WTC11 (cell line): ENCODE results near the gene PSMG4. TPM values are rescaled to one million over a fixed set of nuclear protein-coding genes. Genes with fewer than 3 reads are reported as not detected.

Experiments used
- ATAC-seq: fragments of 200-7000 bp; cut with Tn5 transposase; 2 replicates; pipeline ENCODE4 v1.10.0; 2021; ENCODE audit warnings: mild to moderate bottlenecking, moderate library complexity
- CTCF ChIA-PET: fragments of 300-600 bp; sonication (Branson Sonifier 250); formaldehyde crosslinking; loops from one replicate; lab custom pipeline; 2021; ENCODE audit warnings: antibody characterized with exemption; lab: Charles Lee
- POLR2A ChIA-PET: fragments of 350-600 bp; sonication (Branson Sonifier 250); formaldehyde crosslinking; loops from one replicate; lab custom pipeline; 2021; ENCODE audit warnings: antibody characterized with exemption; lab: Charles Lee
- DNase-seq: peaks from one replicate; pipeline ENCODE4 v3.0.0; 2021; ENCODE audit warnings: low spot score
- H3K27ac Mint-ChIP-seq: 2 replicates; pipeline ENCODE4 v1.8.0; 2021; ENCODE audit warnings: mixed read lengths
- H3K27me3 Mint-ChIP-seq: 2 replicates; pipeline ENCODE4 v1.8.0; 2021; ENCODE audit warnings: low read depth, mild to moderate bottlenecking, moderate library complexity, mixed read lengths
- H3K36me3 Mint-ChIP-seq: 2 replicates; pipeline ENCODE4 v1.8.0; 2021; ENCODE audit warnings: mixed read lengths
- H3K4me1 Mint-ChIP-seq: 2 replicates; pipeline ENCODE4 v1.8.0; 2022; ENCODE audit warnings: mixed read lengths
- H3K4me3 Mint-ChIP-seq: 2 replicates; pipeline ENCODE4 v1.8.0; 2021; ENCODE audit warnings: mild to moderate bottlenecking, moderate library complexity, mixed read lengths
- H3K9me3 Mint-ChIP-seq: 2 replicates; pipeline ENCODE4 v1.8.0; 2021; ENCODE audit warnings: mixed read lengths
- CBFB ChIP-seq: sonication (generic); formaldehyde crosslinking; IDR thresholded peaks from 2 replicates; pipeline ENCODE4 v1.8.1; 2022; ENCODE audit warnings: mild to moderate bottlenecking, low read depth, missing genetic modification reagents
- FOXP1 ChIP-seq: sonication (generic); formaldehyde crosslinking; IDR thresholded peaks from 2 replicates; pipeline ENCODE4 v1.8.0; 2022; ENCODE audit warnings: missing genetic modification reagents, mild to moderate bottlenecking, moderate library complexity, borderline replicate concordance
- JUN ChIP-seq: sonication (generic); formaldehyde crosslinking; IDR thresholded peaks from 2 replicates; pipeline ENCODE4 v1.8.0; 2023; ENCODE audit warnings: mild to moderate bottlenecking, missing genetic modification reagents
- NR1H2 ChIP-seq: sonication (generic); formaldehyde crosslinking; IDR thresholded peaks from 2 replicates; pipeline ENCODE4 v1.9.0; 2021; ENCODE audit warnings: mild to moderate bottlenecking, moderate library complexity, missing genetic modification reagents
- OVOL2 ChIP-seq: fragments of 250-450 bp; sonication (Bioruptor Pico); IDR thresholded peaks from 2 replicates; pipeline ENCODE4 v1.9.0; 2021; ENCODE audit warnings: mild to moderate bottlenecking, borderline replicate concordance
- RORB ChIP-seq: fragments of 250-450 bp; sonication (Bioruptor Pico); IDR thresholded peaks from 2 replicates; pipeline ENCODE4 v1.9.0; 2021; ENCODE audit warnings: mild to moderate bottlenecking
- SMAD3 ChIP-seq: sonication (generic); formaldehyde crosslinking; IDR thresholded peaks from 2 replicates; pipeline ENCODE4 v1.8.0; 2022; ENCODE audit warnings: missing genetic modification reagents, mild to moderate bottlenecking, borderline replicate concordance
- SMAD4 ChIP-seq: sonication (generic); formaldehyde crosslinking; IDR thresholded peaks from 2 replicates; pipeline ENCODE4 v1.8.0; 2022; ENCODE audit warnings: mild to moderate bottlenecking, missing genetic modification reagents
- TEAD4 ChIP-seq: sonication (generic); formaldehyde crosslinking; IDR thresholded peaks from 2 replicates; pipeline ENCODE4 v1.8.0; 2022; ENCODE audit warnings: mild to moderate bottlenecking, missing genetic modification reagents
- ZBTB21 ChIP-seq: sonication (generic); formaldehyde crosslinking; IDR thresholded peaks from 2 replicates; pipeline ENCODE4 v1.8.1; 2023; ENCODE audit warnings: mild to moderate bottlenecking, missing genetic modification reagents, borderline replicate concordance
- ZNF121 ChIP-seq: sonication (generic); formaldehyde crosslinking; IDR thresholded peaks from 2 replicates; pipeline ENCODE4 v1.8.0; 2023; ENCODE audit warnings: missing genetic modification reagents
- ZNF219 ChIP-seq: sonication (generic); formaldehyde crosslinking; IDR thresholded peaks from 2 replicates; pipeline ENCODE4 v1.8.0; 2023; ENCODE audit warnings: missing genetic modification reagents, mild to moderate bottlenecking, borderline replicate concordance
- ZNF396 ChIP-seq: fragments of 250-450 bp; sonication (Bioruptor Pico); IDR thresholded peaks from 2 replicates; pipeline ENCODE4 v1.8.0; 2021; ENCODE audit warnings: mild to moderate bottlenecking, moderate library complexity, borderline replicate concordance
- ZNF423 ChIP-seq: fragments of 250-450 bp; sonication (Bioruptor Pico); IDR thresholded peaks from 2 replicates; pipeline ENCODE4 v2.1.2; 2022; ENCODE audit warnings: mild to moderate bottlenecking, moderate library complexity
- total RNA-seq: library from RNA; stranded (reverse); gene quantifications from 3 replicates; pipeline ENCODE4 v1.2.3, GENCODE V29; 2021
- TF ChIP-seq, protein P1 (sequence below): sonication (generic); formaldehyde crosslinking; IDR thresholded peaks from 2 replicates; pipeline ENCODE4 v1.8.1; 2022; ENCODE audit warnings: mild to moderate bottlenecking, missing genetic modification reagents, moderate library complexity, borderline replicate concordance
- TF ChIP-seq, protein P2 (sequence below): sonication (generic); formaldehyde crosslinking; IDR thresholded peaks from 2 replicates; pipeline ENCODE4 v1.8.1; 2022; ENCODE audit warnings: low read depth, mild to moderate bottlenecking, moderate library complexity, missing genetic modification reagents, borderline replicate concordance
- TF ChIP-seq, protein P3 (sequence below): sonication (generic); formaldehyde crosslinking; IDR thresholded peaks from 2 replicates; pipeline ENCODE4 v1.8.1; 2023; ENCODE audit warnings: mild to moderate bottlenecking, missing genetic modification reagents, moderate library complexity
- TF ChIP-seq, protein P4 (sequence below): sonication (generic); formaldehyde crosslinking; IDR thresholded peaks from 2 replicates; pipeline ENCODE4 v1.8.0; 2022; ENCODE audit warnings: mild to moderate bottlenecking, missing genetic modification reagents
- TF ChIP-seq, protein P5 (sequence below): sonication (generic); formaldehyde crosslinking; IDR thresholded peaks from 2 replicates; pipeline ENCODE4 v1.8.0; 2022; ENCODE audit warnings: mild to moderate bottlenecking, missing genetic modification reagents
- TF ChIP-seq, protein P6 (sequence below): sonication (generic); formaldehyde crosslinking; IDR thresholded peaks from 2 replicates; pipeline ENCODE4 v1.8.0; 2022; ENCODE audit warnings: mild to moderate bottlenecking, missing genetic modification reagents
- TF ChIP-seq, protein P7 (sequence below): fragments of 250-450 bp; sonication (Bioruptor Pico); IDR thresholded peaks from 2 replicates; pipeline ENCODE4 v1.9.0; 2021; ENCODE audit warnings: mild to moderate bottlenecking, borderline replicate concordance

PSMG4 gene
- total RNA-seq, 1 experiment from 2014 or later: 38.2 TPM

DNA sequence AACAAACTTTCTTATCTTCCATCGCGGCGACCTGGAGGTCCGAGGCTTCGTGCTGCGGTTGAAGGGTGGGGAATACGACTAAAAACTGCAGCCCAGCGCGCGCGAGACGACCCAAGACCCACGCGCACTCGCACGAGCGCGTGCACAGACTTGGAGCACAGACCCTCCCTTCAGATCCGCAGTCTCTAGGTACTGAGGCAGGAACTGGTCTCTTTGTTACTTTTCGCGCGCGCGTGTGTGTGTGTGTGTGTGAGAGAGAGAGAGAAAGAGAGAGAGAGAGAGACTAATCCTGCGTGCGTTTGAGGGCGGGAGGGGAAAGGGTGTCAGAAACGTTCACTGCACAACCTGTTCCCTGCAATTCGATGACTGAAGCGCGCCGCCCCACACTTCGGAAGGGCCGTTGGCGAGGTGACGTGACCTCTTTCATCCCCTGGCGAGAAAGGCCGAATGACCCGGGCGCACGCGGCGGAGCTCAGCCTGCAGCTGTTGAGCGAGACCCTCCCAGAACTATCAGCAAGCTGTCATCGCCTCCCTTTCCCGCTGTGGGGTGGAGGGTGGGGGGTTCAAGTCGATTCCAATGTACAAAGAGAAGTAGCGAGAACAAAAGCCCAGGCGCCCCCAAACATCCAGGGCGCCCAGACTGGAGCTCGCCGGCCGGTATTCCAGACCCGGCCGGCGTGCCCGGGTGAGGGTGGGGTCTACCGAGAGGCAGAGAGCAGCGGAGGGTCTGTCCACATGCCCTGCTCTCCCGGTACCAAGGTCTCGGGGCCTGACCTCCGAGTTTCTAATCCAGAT is 29.8 kb upstream of the PSMG4 start (continued):
- TF ChIP-seq, protein P1, sequence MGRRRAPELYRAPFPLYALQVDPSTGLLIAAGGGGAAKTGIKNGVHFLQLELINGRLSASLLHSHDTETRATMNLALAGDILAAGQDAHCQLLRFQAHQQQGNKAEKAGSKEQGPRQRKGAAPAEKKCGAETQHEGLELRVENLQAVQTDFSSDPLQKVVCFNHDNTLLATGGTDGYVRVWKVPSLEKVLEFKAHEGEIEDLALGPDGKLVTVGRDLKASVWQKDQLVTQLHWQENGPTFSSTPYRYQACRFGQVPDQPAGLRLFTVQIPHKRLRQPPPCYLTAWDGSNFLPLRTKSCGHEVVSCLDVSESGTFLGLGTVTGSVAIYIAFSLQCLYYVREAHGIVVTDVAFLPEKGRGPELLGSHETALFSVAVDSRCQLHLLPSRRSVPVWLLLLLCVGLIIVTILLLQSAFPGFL (CRISPR knock-in tag): no peak
- TF ChIP-seq RORB (CRISPR knock-in tag) (no peak), ZNF396 (no peak), JUN (no peak), TEAD4 (CRISPR knock-in tag) (no peak)
- TF ChIP-seq, protein P2, sequence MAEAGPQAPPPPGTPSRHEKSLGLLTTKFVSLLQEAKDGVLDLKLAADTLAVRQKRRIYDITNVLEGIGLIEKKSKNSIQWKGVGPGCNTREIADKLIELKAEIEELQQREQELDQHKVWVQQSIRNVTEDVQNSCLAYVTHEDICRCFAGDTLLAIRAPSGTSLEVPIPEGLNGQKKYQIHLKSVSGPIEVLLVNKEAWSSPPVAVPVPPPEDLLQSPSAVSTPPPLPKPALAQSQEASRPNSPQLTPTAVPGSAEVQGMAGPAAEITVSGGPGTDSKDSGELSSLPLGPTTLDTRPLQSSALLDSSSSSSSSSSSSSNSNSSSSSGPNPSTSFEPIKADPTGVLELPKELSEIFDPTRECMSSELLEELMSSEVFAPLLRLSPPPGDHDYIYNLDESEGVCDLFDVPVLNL (CRISPR knock-in tag): 0 out of 2 replicates have a peak, but pooled peaks have one; percentile 54
- TF ChIP-seq, all 79 proteins: peak for 9

DNA sequence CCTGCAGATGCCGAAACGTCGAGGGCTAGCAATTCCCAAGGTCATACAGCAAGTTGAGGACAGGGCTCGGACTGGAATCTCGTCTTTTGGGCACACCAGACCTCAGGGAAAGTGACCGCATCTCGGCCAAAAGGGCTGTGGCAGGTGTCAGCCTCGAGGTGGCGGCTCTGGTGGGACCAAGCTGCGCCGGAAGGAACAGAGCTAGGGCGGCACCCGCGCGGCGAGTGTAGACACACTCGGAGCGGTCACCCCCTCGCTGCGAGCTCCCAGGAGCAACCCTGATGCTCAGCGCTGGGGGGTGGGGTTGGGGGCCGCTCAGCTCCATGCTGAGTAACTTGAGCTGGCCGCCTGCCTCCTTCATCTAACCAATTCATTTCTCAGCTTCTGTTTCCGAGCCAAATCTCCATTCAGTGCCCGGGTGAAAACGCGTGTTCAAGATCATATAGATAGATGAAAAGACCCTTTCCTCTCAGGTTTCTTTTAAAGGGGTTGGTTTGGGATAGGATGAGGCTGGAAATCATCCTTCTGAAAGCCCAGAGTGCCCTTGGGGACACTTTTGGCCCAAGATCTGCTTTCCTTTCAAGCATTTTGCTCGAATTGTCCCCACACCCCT is 29.1 kb upstream of the PSMG4 start:
- Mint-ChIP-seq H3K9me3 (no peaks in the 10 kb centered on the region), H3K4me3 (peak overlapping the region; percentile 89), H3K36me3 (peaks cover 11% of the 10 kb centered on the region), H3K27me3 (peaks cover 23% of the 10 kb centered on the region), H3K4me1 (peaks cover 50% of the 10 kb centered on the region), H3K27ac (no peak overlapping the region)
- ATAC-seq (peak; percentile 5), DNase-seq (peak; percentile 69)
- CTCF ChIA-PET: interaction anchor here (0.6 to 5.2 kb wide), 13 partner anchors 10 to 277 kb away, joined by 3 to 65 read pairs (median 4); partner anchors contain the start of genes PSMG4, RIPK1, SLC22A23 and TUBB2A
- POLR2A ChIA-PET: interaction anchor here (0.9 to 3.1 kb wide), 4 partner anchors 21 to 71 kb away, joined by 4 to 24 read pairs (median 5); partner anchors contain the start of genes PSMG4 and TUBB2A
- TF ChIP-seq FOXP1 (CRISPR knock-in tag) (0 out of 2 replicates have a peak, but pooled peaks have one; percentile 16), ZNF423 (0 out of 2 replicates have a peak, but pooled peaks have one; percentile 17), SMAD4 (CRISPR knock-in tag) (no peak), ZBTB21 (CRISPR knock-in tag) (no peak), OVOL2 (no peak), SMAD3 (CRISPR knock-in tag) (0 out of 2 replicates have a peak, but pooled peaks have one; percentile 22), CBFB (no peak), NR1H2 (CRISPR knock-in tag) (no peak), ZNF219 (CRISPR knock-in tag) (no peak), ZNF121 (CRISPR knock-in tag) (0 out of 2 replicates have a peak, but pooled peaks have one; percentile 46)
- TF ChIP-seq, protein P3, sequence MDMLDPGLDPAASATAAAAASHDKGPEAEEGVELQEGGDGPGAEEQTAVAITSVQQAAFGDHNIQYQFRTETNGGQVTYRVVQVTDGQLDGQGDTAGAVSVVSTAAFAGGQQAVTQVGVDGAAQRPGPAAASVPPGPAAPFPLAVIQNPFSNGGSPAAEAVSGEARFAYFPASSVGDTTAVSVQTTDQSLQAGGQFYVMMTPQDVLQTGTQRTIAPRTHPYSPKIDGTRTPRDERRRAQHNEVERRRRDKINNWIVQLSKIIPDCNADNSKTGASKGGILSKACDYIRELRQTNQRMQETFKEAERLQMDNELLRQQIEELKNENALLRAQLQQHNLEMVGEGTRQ (CRISPR knock-in tag): no peak
- TF ChIP-seq, protein P4, sequence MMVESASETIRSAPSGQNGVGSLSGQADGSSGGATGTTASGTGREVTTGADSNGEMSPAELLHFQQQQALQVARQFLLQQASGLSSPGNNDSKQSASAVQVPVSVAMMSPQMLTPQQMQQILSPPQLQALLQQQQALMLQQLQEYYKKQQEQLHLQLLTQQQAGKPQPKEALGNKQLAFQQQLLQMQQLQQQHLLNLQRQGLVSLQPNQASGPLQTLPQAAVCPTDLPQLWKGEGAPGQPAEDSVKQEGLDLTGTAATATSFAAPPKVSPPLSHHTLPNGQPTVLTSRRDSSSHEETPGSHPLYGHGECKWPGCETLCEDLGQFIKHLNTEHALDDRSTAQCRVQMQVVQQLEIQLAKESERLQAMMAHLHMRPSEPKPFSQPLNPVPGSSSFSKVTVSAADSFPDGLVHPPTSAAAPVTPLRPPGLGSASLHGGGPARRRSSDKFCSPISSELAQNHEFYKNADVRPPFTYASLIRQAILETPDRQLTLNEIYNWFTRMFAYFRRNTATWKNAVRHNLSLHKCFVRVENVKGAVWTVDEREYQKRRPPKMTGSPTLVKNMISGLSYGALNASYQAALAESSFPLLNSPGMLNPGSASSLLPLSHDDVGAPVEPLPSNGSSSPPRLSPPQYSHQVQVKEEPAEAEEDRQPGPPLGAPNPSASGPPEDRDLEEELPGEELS (CRISPR knock-in tag): peak; percentile 16; the same call in 1 of the 2 replicates
- TF ChIP-seq, protein P5, sequence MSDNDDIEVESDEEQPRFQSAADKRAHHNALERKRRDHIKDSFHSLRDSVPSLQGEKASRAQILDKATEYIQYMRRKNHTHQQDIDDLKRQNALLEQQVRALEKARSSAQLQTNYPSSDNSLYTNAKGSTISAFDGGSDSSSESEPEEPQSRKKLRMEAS (CRISPR knock-in tag): peak; percentile 44; the same call in 1 of the 2 replicates
- TF ChIP-seq, protein P6, sequence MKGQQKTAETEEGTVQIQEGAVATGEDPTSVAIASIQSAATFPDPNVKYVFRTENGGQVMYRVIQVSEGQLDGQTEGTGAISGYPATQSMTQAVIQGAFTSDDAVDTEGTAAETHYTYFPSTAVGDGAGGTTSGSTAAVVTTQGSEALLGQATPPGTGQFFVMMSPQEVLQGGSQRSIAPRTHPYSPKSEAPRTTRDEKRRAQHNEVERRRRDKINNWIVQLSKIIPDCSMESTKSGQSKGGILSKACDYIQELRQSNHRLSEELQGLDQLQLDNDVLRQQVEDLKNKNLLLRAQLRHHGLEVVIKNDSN: no peak
- TF ChIP-seq, protein P7, sequence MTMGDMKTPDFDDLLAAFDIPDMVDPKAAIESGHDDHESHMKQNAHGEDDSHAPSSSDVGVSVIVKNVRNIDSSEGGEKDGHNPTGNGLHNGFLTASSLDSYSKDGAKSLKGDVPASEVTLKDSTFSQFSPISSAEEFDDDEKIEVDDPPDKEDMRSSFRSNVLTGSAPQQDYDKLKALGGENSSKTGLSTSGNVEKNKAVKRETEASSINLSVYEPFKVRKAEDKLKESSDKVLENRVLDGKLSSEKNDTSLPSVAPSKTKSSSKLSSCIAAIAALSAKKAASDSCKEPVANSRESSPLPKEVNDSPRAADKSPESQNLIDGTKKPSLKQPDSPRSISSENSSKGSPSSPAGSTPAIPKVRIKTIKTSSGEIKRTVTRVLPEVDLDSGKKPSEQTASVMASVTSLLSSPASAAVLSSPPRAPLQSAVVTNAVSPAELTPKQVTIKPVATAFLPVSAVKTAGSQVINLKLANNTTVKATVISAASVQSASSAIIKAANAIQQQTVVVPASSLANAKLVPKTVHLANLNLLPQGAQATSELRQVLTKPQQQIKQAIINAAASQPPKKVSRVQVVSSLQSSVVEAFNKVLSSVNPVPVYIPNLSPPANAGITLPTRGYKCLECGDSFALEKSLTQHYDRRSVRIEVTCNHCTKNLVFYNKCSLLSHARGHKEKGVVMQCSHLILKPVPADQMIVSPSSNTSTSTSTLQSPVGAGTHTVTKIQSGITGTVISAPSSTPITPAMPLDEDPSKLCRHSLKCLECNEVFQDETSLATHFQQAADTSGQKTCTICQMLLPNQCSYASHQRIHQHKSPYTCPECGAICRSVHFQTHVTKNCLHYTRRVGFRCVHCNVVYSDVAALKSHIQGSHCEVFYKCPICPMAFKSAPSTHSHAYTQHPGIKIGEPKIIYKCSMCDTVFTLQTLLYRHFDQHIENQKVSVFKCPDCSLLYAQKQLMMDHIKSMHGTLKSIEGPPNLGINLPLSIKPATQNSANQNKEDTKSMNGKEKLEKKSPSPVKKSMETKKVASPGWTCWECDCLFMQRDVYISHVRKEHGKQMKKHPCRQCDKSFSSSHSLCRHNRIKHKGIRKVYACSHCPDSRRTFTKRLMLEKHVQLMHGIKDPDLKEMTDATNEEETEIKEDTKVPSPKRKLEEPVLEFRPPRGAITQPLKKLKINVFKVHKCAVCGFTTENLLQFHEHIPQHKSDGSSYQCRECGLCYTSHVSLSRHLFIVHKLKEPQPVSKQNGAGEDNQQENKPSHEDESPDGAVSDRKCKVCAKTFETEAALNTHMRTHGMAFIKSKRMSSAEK: no peak
